ENCODE results near the gene PDE6D.

PDE6D gene

GRCh38 chr2:231684314-231685223, 96.5 kb downstream of the PDE6D start:
- DNase-seq (ENCODE audit: low spot score), result no peak
- FAIRE-seq, result no peak

GRCh38 chr2:231683292-231684235, 97.5 kb downstream of the PDE6D start:
- FAIRE-seq, result no peak
- DNase-seq (ENCODE audit: low spot score), result no peak

GRCh38 chr2:231682603-231683291, 98.3 kb downstream of the PDE6D start:
- FAIRE-seq (no peak), DNase-seq (ENCODE audit: low spot score) (no peak)

Data from RCC 7860 (cell line).